Esophagus muscularis mucosa (tissue), 4 donors: ENCODE measurements around the gene RFX7. TPM values are rescaled to one million over a fixed set of nuclear protein-coding genes. Genes with fewer than 3 reads are reported as not detected.

ENCODE experiments used
- DNase-seq: peaks from one replicate; pipeline ENCODE4 v3.0.0-alpha.2; 2017; ENCODE audit errors: extremely low spot score
- H3K27ac ChIP-seq, 4 donors: fragments of 200-600 bp; sonication (generic); replicated peaks in 1 of 4; 1 replicate in 3 of 4; 2 replicates in 1 of 4; pipeline ENCODE4 v1.5.1; 2016 to 2019; ENCODE audit warnings: mild to moderate bottlenecking in 1 of 4
- H3K27me3 ChIP-seq, 4 donors: fragments of 200-600 bp; sonication (generic); one replicate each; pipeline versions ENCODE4 v1.5.1 to v1.6.0; 2016 to 2019
- H3K36me3 ChIP-seq, 4 donors: fragments of 200-600 bp; sonication (generic); one replicate each; pipeline ENCODE4 v1.5.1; 2016 to 2019
- H3K4me1 ChIP-seq, 4 donors: fragments of 200-600 bp; sonication (generic); one replicate each; pipeline ENCODE4 v1.5.1; 2016 to 2019
- H3K4me3 ChIP-seq, 4 donors: fragments of 200-600 bp; sonication (generic); 1 replicate in 2 of 4; 2 replicates in 2 of 4; pipeline ENCODE4 v1.5.1; 2016 to 2019; ENCODE audit warnings: mild to moderate bottlenecking in 4 of 4, moderate library complexity in 1 of 4
- H3K9me3 ChIP-seq, 4 donors: fragments of 200-600 bp; sonication (generic); 1 replicate in 3 of 4; 2 replicates in 1 of 4; pipeline ENCODE4 v1.5.1; 2016 to 2019
- EP300 ChIP-seq: sonication (generic); formaldehyde crosslinking; IDR thresholded peaks from one replicate; pipeline ENCODE4 v1.6.1; 2017; ENCODE audit warnings: antibody characterized with exemption
- POLR2A ChIP-seq: fragments of 450-650 bp; IDR thresholded peaks from one replicate; pipeline ENCODE4 v1.6.1; 2017; ENCODE audit warnings: antibody characterized with exemption, moderate library complexity, mild to moderate bottlenecking, low read depth
- POLR2AphosphoS5 ChIP-seq, 2 donors: sonication (generic); formaldehyde crosslinking; IDR thresholded peaks; one replicate each; pipeline ENCODE4 v1.6.1; 2017; ENCODE audit warnings: antibody characterized with exemption in 2 of 2
- WGBS: methylation state at CpG from one replicate; pipeline ENCODE4 v1.1.5; 2018; 5-methylcytosine and 5-hydroxymethylcytosine counted together
- intact Hi-C: fragments of 100-400 bp; cut with DNase I; formaldehyde crosslinking; loops from one replicate; pipeline ENCODE4 v1.15.1; 2023
- total RNA-seq, 4 donors: library from RNA; depleted of rRNA; stranded (reverse); fragments of >200 nt; gene quantifications; one replicate each; pipeline versions ENCODE4 v1.1.0 to v1.2.1, GENCODE V29; 2016
- TF ChIP-seq, protein P1 (sequence below), 3 experiments: fragments of 200-600 bp in 2 of 3; fragments of 450-650 bp in 1 of 3; sonication (generic) in 2 of 3; IDR thresholded peaks; one replicate each; pipeline ENCODE4 v1.5.1; 2017 to 2019; ENCODE audit warnings: antibody characterized with exemption in 3 of 3, mild to moderate bottlenecking in 2 of 3, moderate library complexity in 1 of 3

Gene RFX7
- total RNA-seq, 4 donors from 2014 or later, result 5.4 to 8.3 (median 6.7) TPM

DNA sequence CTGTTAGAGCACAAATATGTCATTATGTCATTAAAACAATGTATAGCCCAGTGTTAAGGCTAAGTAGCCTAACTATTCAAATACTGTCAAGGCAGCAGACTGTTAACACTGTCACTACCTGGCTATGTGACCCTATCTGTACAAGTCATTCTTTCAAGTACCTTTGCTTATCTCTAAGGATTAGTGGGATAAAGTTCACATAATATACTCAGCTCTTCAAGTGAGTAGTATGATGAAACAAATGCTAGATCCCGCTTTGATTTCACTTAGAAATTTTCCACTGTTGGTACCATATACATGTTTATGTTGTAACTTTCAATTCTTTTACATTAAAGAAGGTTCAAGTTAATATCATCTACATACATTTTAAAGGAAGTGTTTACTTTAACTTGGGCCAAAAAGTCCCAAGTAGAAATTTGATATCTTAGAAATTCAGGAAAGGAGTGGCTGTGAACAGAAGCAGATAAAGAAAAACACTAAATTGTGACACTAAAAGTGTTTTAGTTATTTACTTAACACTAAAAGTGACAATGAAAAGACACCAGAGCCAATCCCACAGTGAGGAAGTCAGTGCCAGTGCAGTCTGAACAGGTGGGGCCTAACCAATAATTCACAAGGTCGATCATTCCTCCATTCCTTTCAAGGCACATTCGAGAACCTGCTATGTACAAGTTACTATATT is 4.8 kb upstream of the RFX7 start:
- H3K27me3 ChIP-seq, result peaks cover 0 to 5% (median 0%) of the 10 kb centered on the region in 4 donors
- intact Hi-C loops, result loop anchor here (10.0 kb wide), 2 partner anchors 154 to 176 kb away; no protein-coding TSS in a partner anchor
- no peak for DNase-seq
- H3K9me3 ChIP-seq, result no peaks in the 10 kb centered on the region
- 86% methylated on average over 3 of the region's 3 CpGs for WGBS
- no peak overlapping the region for H3K4me3 ChIP-seq
- H3K4me1 ChIP-seq, result peaks cover 15 to 23% (median 19%) of the 10 kb centered on the region in 4 donors
- TF ChIP-seq EP300 (no peak), POLR2A (no peak), POLR2AphosphoS5 (IDR thresholded peaks at IDR 0.05) (no peak)
- TF ChIP-seq, protein P1, sequence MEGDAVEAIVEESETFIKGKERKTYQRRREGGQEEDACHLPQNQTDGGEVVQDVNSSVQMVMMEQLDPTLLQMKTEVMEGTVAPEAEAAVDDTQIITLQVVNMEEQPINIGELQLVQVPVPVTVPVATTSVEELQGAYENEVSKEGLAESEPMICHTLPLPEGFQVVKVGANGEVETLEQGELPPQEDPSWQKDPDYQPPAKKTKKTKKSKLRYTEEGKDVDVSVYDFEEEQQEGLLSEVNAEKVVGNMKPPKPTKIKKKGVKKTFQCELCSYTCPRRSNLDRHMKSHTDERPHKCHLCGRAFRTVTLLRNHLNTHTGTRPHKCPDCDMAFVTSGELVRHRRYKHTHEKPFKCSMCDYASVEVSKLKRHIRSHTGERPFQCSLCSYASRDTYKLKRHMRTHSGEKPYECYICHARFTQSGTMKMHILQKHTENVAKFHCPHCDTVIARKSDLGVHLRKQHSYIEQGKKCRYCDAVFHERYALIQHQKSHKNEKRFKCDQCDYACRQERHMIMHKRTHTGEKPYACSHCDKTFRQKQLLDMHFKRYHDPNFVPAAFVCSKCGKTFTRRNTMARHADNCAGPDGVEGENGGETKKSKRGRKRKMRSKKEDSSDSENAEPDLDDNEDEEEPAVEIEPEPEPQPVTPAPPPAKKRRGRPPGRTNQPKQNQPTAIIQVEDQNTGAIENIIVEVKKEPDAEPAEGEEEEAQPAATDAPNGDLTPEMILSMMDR (IDR thresholded peaks at IDR 0.05), result no peak
- H3K27ac ChIP-seq, result no peak overlapping the region
- H3K36me3 ChIP-seq, result no peaks in the 10 kb centered on the region

DNA sequence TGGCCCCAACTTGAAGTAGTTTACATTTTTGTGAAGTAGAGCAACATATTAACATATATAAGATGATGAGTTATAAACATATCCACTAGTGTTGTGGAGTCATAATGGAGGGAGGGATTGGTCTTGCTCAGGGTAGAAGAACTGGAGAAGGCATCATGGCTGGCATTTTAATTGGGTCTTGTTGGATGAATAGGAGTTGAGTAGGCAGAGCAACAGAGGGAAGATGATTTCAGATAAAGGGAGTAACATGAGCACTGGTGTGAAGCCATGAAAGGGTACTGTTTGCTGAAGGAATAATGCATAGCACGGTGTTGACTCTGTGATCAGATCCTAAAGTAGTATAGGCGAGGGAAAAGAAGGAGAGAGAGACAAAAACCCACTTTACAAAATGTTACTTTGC is 3.6 kb upstream of the RFX7 start:
- no peaks in the 10 kb centered on the region for H3K27me3 ChIP-seq
- intact Hi-C loops, result loop anchor here (10.0 kb wide), 2 partner anchors 152 to 178 kb away; no protein-coding TSS in a partner anchor
- no peaks in the 10 kb centered on the region for H3K9me3 ChIP-seq
- H3K4me1 ChIP-seq, result peaks cover 16 to 30% (median 26%) of the 10 kb centered on the region in 4 donors
- 96% methylated on average over 2 of the region's 2 CpGs for WGBS
- no peaks in the 10 kb centered on the region for H3K36me3 ChIP-seq
- no peak overlapping the region for H3K4me3 ChIP-seq
- TF ChIP-seq POLR2A, result no peak
- TF ChIP-seq POLR2AphosphoS5 (IDR thresholded peaks at IDR 0.05), result no peak
- no peak for TF ChIP-seq EP300
- TF ChIP-seq, protein P1 (IDR thresholded peaks at IDR 0.05), result no peak
- DNase-seq, result no peak
- no peak overlapping the region for H3K27ac ChIP-seq

DNA sequence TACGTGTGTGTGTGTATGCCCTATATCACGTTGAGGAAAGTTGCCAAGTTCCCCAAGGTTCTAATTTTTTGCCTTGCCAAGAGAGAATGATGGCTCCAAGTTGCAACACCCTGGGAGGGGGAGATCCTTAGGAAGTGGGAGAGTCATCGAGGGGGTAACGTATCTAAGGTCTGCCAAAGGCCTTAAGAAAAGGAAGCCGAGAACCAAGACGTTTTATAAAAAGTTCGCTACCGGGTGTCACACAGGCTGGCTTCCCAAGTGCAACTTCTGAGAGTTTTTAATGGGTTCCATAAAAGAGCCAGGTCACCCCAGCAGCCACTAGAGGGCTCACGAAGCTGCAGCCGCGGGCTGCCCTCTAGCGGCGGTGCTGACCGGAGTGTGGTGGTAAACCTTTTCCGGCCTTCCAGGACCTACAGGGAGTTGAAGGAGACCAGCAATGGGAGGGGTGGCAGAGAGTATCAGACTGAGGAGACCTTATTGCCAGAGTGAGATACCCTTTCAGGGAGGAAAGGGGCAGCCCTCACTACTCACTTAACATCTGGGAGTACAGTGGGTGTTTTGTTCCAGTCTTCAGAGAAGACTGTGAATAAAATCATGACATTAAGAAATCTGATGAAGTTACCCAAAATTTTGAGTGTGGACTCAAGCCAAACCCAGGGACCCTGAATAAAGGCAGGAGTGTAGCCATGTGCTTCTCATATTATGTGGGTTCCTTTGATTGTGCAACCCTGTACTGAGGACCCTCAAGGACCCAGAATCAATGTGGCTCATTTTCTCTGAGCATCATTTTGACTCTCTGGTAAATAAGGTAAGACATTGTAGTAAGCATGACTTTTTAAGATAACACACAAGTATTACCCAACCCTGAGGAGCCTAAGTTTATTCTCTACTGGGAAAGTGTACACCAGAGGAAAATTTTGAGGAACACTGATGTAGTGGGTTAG is 2.5 kb upstream of the RFX7 start:
- TF ChIP-seq, protein P1 (IDR thresholded peaks at IDR 0.05), result peak; percentile 98 to 99 (median 98)
- no peak for TF ChIP-seq EP300
- peak; percentile 25 to 72 for TF ChIP-seq POLR2AphosphoS5 (IDR thresholded peaks at IDR 0.05)
- Histone ChIP-seq H3K4me3 (peak overlapping the region; percentile 32 to 51 (median 39)), H3K4me1 (peaks cover 24 to 42% (median 36%) of the 10 kb centered on the region in 4 donors), H3K27ac (peak overlapping the region; percentile 47 to 87 (median 64)), H3K27me3 (no peaks in the 10 kb centered on the region), H3K9me3 (no peaks in the 10 kb centered on the region), H3K36me3 (no peaks in the 10 kb centered on the region)
- 10% methylated on average over 12 of the region's 15 CpGs for WGBS
- intact Hi-C loops, result loop anchor here (10.0 kb wide), 2 partner anchors 151 to 179 kb away; no protein-coding TSS in a partner anchor
- DNase-seq, result peak; percentile 93

DNA sequence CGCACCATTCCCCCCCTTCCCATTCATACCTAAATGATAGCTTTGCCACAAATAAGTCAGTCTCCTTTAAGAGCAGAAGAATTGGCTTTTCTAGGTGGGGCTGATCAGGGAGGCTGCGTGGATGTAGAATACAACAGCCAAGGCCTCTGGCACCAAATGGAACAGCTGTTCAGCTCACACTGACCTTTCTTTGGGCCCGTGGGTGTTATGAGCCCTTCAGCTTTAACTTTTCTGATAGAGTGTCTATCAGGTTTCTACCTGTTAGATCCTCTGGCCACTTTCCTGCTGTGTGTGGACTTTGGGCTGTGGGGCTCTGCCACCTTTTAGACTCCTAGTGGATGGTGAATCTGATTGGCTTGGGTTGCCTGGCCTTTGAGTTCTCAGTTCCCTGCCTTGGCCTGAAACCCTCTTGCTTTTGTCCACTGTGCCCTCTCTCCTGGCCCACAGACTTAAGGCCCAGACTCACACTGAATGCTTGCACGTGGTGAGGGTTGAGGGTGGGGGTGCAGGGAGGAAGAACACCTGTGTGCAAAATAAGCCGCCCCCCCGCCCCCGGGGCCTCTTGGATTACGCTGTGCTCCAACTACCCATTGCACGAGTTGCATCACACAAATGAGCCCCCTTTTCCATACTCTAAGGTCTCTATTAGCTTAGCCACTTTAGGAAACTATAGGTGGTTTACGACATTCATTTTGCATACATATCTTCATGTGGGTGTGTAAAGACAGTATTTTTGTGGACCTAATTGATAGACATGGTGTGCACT is 1.3 kb upstream of the RFX7 start:
- intact Hi-C loops, result loop anchor here (10.0 kb wide), 2 partner anchors 150 to 180 kb away; no protein-coding TSS in a partner anchor
- H3K27ac ChIP-seq, result peak overlapping the region; percentile 87 to 91 (median 89)
- WGBS, result 62% methylated on average over 10 of the region's 10 CpGs
- H3K36me3 ChIP-seq, result no peaks in the 10 kb centered on the region
- no peak for DNase-seq
- no peaks in the 10 kb centered on the region for H3K9me3 ChIP-seq
- no peaks in the 10 kb centered on the region for H3K27me3 ChIP-seq
- TF ChIP-seq POLR2AphosphoS5 (IDR thresholded peaks at IDR 0.05) (no peak), POLR2A (no peak), EP300 (no peak)
- TF ChIP-seq, protein P1 (IDR thresholded peaks at IDR 0.05), result no peak
- peak overlapping the region; percentile 81 to 97 (median 92) for H3K4me3 ChIP-seq
- H3K4me1 ChIP-seq, result peaks cover 24 to 46% (median 38%) of the 10 kb centered on the region in 4 donors
